NCI-H2227 treated with DMSO at 0.1 percent for 48 hours (cell line): Measurements from ENCODE around the gene RACK1.
"Not testable (repeated sequence)": the region's sequence is repeated elsewhere in the genome, so short reads cannot be mapped to it uniquely, and the experiment has no call there.

Source experiments
- DNase-seq: peaks from one replicate; lab custom pipeline; 2025; lab: John Stamatoyannopoulos, UW

RACK1 gene

DNA sequence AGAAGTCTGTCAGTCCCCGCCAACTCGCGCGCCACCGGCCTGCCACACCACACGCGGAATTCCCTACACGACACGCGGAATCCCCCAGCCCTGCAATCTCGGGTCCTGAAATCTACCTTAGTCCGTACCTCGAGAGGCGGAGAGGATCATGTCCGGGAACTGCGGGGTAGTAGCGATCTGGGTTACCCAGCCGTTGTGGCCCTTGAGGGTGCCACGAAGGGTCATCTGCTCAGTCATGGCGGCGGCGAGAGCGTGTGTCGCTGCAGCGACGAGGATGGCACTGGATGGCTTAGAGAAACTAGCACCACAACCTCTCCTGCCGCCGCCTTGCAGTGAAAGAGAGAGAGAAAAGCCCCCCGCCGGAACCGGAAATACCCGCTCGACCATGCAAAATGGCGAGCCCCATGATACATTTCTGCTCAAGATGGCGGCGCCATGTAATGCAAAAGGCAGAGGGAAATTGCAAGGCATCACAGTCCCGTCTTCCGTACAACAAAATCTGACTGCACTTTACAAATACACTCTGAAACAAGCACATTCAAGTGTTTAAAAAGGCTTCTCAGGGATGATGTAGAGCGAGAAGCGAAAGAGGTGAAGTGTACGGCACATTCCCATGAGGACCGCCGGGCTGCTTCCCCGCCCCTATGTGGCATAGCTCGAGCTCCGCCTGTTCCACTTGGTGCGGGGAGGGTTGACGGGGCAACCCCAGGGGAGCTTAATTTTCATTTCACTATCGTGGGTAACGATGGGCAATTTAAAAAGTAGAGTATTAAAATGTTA is at the start of gene RACK1:
RACK1 (minus strand) TSS at position 343 of the 780 bp plus-strand sequence; CDS start at position 237, 106 bp downstream.
- no peak for DNase-seq

DNA sequence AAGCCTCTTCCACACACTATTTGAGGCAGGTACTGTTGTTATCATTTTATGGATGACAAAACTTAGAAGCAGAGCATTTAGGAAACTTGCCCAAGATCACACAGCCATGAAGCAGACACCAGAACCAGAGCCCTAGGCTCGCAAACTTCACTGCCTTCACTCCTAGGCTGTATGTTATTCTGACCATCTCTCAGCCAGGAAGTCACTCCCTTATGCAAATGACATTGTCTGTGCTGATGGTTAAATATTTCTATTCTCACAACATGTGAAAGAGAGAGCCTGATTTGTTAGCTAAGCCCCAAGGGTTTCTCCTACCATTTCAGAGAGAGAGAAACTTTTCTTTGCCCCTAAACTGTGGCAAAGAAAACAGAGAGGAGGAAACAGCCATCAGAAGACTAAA is 43.6 kb upstream of the RACK1 start:
- not testable (repeated sequence) for DNase-seq

DNA sequence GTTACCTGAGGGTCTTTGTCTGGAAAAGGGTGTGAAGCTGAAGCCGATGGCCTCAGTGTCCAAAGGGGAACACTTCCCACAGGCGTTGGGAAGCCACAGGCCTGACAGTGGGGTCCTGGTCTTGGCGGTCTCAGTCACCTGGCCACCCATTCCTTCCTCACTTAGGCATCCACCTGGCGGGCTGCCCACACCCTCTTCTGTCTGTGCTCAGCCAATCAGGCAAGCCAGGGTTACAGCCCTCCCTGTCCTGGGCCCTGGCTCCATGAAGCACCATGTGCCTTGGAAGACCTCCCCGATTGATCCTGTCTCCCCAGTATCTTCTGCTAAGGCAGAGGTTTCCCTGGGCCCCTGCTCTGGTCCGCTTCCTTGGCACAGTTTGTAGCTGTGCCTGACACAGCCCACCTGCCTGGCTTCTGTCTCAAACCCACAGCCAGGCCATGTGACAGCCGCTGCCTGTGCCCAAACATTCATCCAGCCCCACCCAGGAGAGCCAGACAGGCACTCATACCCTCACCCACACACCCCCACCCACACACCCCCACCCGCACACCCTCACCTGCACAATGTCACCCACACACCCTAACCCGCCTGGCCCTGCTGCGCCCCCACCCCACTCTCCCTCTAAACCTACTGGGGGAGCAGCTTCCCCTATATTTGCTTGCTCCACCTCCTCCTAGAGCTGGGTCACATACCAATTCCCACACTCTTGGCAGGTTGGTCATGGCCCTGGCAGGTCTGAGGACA is 42.4 kb upstream of the RACK1 start:
- DNase-seq = not testable (repeated sequence)

DNA sequence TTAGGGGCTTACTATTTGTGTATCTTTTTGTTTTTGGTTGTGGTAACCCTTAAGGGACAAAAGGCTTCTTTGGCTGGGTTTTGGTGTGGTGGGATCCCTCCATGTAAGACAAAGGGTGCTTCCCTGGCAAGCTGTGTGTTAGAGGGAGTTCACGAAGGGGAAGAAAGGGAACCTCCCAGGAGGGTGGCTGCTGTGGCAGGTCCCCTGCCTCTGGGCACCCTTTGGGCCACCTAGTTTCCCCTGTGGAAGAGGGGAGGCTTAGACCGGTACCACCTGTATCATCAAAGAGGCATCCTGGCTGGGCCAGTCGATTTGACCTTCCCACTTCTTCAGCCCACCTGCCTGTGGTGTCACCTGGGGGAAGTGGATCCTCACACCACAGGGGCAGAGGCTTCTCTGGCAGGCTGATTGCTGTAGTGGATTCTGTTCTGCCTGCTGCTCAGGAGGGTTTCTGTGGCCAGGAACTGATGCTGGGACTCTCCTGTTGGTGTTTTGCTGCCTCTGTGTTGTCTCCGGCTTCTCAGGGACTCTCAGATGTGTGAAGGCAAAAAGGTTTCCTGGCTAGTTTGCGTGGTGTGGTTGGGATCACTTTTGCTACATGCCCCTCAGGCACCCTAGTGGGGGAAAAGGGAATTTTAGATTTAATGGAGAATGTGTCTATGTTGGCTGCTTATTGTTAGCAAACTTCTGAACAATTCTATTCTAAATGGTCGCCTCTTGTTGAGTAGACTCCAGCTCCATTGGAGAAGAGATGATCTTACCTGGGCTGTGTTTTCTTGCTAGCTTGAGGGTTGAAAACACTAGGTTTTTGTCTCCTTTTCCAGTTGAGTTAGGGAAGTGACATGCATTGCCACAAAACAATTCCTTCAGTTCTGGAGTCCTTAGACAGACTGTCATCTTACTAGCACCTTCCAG is 40.4 kb upstream of the RACK1 start:
- not testable (repeated sequence) for DNase-seq

DNA sequence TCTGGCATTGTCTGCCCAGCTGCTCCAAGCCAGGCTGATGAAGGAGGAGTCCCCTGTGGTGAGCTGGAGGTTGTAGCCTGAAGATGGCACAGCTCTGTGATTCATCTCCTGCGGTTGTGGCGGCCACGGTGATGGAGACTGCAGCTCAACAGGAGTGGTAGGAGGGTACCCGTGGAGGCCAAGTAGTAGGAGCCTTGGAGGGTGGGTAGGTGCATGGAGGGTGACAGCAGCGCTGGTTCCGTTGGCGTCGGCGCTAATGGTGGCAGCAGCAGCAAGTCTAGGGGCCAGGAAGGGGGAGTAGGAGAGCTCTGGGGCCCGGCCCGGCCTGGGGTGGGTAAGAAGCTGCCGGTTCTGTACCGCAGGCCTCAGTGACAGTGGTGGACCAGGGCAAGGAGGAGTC is 39.6 kb upstream of the RACK1 start:
- no peak for DNase-seq

DNA sequence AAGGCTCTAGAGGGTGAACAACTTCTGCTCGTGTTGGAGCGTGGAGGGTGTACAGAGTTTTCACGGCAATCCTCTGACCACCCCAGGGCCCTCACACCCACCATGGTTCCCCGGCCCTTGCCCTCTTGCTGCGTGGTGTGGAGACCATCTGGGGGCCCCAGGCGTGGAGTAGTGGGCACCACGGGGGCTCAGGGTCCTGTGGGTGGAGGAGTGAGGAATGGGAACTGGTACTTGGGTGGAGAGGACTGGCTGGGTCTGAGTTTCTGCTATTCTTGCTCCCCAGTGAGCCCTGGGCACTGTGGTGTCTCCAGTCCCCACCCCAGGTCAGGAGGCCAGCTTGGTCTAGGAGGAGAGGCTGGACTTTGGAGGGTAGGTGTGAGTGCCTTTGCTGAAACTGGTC is 39.2 kb upstream of the RACK1 start:
- no peak for DNase-seq

DNA sequence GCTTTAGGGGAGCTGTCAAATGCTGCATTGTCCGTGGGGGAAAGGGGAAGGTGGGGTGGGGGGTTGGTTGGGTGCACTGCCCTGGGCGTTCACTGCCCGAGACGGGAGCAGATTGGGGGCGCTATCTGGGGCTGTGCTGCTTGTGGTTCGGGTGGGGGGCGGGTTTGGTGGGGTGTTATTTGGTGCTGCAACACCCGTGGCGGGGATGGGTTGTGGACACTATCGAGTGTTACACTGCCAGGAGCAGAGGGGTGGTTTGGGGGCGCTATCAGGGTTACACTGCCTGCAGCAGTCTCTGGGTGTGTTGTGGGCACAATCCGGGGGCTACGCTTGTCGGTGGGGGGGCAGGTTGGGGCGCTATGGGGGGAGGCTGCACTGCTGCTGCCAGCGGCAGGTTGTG is 38.7 kb upstream of the RACK1 start:
- DNase-seq = not testable (repeated sequence)

DNA sequence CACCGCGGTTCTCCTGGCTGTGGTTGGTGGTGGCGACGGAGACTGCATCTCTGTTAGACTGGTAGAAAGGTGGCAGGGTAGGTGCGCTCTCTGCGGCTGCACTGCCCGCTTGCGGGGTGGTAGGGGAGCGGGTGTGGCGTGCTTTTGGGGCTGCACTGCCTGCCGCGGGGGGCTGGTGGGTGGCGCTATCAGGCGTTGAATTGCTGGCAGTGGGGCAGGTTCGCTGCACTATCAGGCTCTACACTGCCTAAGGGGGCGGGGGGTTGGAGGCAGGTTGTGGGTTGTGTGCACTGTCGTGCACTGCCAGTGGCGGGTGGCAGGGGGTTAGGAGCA is 38.2 kb upstream of the RACK1 start:
- no peak for DNase-seq

DNA sequence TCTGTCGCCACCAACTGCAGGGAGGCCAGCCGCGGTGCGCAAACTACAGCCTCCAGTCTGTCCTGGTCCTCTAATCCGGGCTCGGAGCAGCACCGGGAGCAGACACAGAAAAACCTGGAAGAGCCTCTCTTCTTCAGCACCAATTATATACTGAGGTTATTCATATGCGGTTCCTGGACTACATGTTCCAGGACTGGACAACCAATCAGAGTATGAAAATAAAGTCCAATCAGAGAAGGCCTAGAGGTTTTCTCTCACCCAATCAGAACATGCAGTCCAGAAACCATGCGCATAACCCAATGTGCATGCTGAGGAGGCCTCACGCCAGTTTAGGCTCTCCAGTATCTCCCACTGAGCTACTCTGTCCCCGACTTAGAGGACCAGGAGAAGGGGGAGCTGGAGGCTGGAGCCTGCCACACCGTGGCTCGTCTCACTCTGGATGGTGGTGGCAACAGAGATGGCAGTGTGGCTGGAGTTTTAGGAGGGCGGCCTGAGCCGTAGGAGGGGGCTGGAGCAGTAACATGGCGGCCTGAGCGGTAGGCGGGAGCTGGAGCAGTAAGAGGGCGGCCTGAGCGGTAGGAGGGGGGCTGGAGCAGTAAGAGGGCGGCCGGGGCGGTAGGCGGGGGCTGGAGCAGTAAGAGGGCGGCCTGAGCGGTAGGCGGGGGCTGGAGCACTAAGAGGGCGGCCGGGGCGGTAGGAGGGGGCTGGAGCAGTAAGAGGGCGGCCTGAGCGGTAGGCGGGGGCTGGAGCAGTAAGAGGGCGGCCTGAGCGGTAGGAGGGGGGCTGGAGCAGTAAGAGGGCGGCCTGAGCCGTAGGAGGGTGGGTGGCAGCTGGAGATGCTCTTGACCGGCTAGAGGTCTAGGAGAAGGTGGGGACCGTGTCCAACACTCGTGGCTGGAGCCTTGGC is 37.6 kb upstream of the RACK1 start:
- DNase-seq = no peak

DNA sequence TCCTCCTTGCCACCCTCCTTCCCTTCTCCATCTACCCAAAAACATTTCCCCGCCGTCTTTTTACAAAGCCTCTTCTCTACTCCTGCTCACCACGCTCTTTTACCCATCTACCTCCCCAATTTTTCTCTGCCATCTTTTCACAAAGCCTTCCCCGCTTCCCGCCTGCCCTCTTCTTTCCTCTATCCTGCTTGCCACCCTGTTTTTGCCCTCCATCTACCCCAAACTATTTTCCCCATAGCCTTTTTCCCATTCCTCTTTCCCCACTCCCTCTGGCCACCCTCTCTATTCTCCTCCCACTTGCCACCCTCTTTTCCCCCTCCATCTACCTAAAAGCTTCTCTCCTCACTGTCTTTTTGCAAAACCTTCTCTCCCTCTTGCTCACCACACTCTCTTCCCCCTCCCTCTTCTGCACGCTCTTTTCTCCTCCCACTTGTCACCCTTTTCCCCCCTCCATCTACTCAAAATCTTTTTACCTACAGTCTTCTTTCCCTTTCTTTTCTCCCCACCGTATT is 36.6 kb upstream of the RACK1 start:
- no peak for DNase-seq

DNA sequence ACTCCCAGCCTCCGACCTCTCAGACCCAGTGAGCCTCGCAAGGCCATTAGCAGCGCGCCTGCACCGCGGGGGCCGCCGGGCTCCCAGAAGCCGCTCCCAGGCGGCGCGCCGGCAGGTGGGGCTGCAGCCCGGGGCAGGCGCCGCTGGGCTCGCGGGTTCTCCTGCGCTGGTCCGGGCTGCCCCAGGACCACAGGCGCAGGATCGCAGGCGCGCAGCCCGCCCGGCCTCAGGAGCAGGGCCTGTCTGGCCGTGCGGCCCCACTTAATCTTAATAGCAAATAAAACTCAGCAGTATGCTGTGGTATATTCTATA is 29.7 kb upstream of the RACK1 start:
- DNase-seq = not testable (repeated sequence)

DNA sequence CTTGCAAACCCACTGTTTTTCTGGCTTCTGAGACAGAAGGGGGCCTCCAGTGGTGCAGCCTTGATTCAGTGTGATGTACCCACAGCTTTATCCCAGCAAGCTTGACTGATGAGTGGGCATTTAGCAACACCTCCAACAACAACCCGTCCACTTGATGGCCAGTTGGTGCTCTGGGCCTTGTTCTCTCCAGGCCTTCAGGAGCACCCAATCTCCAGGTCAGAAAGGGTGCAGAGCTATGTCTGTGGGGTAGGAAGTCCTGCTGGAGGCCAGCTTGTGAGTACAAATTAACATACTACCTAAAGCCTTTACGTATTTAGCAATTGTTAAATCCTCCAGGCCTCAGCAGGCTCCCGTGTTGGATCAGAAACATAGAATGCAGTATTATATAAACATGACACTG is 27.4 kb upstream of the RACK1 start:
- no peak for DNase-seq

DNA sequence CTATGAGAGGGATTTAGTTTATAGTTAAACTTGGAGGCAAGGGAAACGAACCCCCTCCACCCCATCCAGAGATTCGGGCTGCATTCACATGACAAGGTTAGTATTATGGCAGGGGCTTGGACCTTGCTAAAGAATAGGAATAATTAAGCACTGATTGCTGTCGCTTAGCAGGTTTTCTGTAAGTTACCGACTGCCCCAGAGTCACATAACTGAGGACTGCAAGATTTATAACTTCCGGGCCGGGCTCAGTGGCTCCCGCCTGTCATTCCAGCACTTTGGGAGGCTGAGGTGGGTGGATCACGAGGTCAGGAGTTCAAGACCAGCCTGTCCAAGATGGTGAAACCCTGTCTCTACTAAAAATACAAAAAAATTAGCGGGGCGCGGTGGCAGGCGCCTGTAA is 24.2 kb upstream of the RACK1 start:
- DNase-seq = not testable (repeated sequence)

DNA sequence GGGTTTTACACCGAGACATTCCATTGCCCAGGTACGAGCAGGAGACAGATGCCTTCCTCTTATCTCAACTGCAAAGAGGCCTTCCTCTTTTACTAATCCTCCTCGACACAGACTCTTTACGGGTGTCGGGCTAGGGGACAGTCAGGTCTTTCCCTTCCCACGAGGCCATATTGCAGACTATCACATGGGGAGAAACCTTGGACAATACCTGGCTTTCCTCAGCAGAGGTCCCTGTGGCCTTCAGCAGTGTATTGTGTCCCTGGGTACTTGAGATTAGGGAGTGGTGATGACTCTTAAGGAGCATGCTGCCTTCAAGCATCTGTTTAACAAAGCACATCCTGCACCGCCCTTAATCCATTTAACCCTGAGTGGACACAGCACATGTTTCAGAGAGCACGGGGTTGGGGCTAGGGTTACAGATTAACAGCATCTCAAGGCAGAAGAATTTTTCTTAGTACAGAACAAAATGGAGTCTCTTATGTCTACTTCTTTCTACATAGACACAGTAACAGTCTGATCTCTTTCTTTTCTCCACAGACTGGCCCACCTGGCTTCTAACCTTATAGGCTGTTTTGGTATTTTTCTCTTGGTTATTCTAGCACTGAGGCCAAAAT is 23.7 kb upstream of the RACK1 start:
- not testable (repeated sequence) for DNase-seq

DNA sequence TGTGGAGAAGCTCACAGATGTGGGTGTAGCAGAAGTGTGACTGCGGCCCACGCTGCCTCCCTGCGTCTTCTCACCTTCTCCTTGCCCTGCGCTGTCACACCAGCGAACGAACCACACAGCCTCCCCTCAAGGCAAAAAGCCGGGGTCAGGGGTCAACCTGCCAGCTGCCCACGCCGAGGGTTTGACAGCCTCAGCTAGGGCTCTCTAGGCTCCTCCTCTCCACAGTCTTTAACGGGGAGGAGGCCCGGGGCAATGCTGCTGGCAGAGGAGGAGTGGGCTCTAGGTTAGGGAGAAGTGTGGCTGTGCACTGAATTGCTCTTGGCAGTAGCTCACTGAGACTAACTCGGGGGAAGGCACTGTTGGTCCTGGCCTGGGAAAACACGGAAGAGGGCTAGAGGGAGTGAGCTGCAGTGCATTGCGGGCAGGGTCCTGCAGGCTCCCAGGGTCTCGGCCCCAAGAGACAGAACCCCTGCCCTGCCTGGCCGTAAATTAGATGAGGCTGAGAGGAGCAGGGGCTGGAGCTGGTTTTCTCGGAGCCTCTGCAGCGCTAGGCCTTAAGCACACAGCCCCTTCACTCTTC is 21.5 kb upstream of the RACK1 start:
- DNase-seq = no peak

DNA sequence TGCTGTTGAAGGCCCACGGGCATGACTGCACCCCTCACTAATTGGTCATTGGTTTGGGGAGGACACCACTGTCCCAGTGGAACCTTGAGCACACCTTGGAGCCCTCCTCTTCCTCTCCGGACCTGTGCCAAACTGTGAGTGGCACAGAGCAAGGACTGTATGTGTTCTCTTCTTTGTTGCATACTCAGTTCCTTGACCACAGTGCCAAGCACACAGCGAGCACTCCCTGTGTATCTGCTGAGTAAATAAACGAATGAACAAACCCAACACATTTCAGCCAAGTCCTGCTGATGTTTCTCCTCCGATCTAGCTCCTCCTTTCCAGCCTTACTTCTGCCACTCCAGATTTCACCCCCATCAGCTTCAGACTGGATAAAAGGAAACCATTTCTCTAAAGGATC is 19.9 kb upstream of the RACK1 start:
- no peak for DNase-seq

DNA sequence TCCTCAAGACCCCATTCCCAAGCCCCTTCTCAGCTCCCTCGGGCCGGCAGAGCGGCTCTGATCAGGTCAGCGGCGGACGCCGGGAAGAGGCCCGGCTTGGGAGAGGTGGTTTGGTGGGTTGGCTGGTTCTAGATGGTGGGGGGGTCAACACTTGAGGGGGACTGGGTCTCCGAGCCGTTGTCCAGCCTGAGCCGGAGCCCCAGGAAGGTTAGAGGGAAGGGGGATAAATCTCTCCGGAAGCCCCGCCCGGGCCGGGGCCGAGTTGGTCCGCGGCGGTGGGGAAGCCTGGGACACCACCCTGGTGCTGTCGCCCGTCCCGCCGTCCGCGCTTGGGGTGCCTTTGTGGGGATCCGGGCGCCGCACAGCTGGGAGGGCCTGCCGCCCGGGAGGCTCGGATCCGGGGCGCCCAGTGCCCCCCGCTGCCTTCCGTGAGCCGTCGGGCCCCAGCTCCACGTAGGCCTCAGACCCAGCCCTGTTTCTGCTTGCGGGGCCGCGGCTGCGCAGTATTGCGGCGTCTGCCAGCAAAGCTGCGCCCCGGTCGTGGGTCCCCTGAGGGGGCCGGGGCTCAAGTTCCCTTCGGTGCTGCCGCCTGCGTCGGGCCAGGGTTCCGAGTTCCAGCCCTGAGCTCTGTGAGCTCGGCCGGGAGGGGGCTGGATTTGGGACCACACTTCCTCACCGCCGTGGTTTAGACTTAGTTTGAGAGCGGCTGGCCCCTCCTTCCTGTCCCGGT is 17.8 kb upstream of the RACK1 start:
- no peak for DNase-seq

DNA sequence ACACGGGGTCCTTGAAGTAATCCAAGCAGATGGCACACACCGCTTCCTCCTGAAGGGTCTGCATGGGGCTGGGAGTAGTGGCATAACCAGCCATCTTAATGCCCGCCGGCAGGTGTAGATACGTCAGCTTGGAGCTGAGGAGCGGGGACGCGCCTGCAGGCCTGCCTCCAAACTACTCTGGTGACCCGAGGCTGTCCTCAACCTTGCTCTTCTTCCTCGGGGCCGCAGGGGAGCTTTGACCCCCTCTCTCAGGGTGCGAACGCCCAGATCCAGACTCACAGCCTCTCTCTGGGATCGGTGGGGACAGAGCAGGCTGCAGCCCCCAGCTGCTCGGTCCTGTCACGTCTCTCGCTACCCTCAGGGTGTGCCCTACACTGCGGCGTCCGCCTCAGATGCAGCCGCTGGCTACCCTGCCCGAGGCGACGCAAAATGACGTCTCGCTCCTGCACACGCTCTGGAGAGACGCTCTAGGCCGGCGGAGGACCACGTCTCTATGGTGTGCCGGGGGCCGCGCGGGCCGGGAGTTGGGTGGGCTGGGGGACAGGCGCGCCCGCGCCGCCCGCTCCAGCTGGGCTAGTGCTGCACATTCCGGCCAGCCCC is 17.1 kb upstream of the RACK1 start, which contains the start of gene TRIM52:
TRIM52 (minus strand) TSS at position 424 of the 600 bp plus-strand sequence; CDS start at position 94, 330 bp downstream.
- no peak for DNase-seq

DNA sequence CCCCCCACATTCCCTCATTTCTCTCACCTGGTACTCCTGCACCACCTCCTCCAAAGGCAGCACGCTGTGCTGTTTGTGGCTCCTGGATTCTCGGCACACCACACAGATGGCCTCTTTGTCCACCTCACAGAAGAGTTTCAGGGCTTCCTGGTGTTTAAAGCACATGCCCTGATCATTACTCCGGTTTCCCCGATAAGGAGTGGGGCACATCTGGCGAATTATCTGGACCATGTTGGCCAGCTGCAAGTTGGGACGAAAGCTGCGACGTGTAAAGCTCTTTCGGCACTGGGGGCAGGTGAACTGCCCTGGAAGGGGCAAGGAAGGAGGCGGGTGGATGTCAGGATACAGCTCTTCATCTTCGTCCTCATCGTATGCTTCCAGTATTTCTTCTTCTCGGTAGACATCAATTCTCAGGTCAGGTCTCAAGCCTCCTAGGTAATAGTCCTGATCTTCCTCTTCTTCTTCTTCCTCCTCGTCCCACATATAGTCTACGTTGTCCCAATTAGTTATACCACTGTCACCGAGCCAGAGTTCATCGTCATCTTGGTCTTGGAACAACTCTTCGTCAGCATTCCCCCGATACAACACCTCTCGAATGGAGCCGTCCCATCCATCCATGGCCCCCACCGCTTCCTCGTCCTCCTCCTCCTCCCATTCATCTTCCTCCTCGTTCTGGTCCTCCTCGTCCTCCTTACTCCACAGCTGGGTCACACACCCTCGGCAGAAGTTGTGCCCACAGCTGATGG is 16.4 kb upstream of the RACK1 start:
- no peak for DNase-seq
